Hematopoietic multipotent progenitor cell treated with erythropoietin and hydrocortisone succinate and interleukin-3 and kit ligand, for 8 days (in vitro differentiated cells): ENCODE data around the gene KRT17.
"Not testable (repeated sequence)": the region's sequence is repeated elsewhere in the genome, so short reads cannot be mapped to it uniquely, and the experiment has no call there.

Experiments
- DNase-seq: peaks from one replicate; pipeline ENCODE4 v3.0.0-alpha.2; 2015

The KRT17 gene

DNA sequence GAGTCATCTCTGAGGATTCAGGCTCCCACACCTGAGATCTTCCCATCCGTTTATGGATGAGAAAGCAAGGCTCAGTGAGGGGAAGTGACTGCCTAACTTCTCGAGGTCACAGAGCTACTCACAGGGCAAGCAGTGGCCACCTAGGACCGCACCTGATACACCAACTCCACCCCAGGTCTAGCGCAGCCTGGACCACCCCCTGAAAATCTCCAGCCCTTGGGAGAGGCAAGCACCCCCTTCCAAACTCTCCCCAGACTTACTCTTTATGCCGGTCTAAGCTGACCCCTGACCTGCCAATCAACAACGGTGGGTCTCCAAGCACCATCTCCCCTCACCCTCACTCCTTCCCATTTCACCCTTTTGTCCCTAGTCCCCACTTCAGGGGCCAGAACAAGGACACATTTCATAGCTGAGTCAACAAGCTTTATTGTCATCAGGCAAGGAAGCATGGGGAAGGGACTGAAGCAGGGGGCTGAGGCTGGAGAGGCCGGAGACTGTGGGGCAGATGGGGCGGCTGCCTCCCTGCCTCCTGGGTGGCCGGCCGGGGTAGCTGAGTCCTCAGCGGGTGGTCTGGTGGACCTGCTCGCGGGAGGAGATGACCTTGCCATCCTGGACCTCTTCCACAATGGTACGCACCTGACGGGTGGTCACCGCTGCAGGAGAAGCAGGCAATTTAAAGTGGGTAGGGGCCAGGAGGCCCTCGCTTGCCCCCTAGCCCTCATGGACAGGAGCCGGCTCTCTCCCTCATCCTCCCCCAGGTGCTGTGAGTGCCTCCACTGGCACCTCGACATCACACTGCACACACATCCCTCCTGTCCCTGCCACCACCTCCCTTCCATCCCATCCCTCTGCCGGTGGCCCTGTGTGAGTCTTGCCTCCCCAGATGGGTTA lies 5.1 kb downstream of the KRT17 start:
- DNase-seq = no peak

DNA sequence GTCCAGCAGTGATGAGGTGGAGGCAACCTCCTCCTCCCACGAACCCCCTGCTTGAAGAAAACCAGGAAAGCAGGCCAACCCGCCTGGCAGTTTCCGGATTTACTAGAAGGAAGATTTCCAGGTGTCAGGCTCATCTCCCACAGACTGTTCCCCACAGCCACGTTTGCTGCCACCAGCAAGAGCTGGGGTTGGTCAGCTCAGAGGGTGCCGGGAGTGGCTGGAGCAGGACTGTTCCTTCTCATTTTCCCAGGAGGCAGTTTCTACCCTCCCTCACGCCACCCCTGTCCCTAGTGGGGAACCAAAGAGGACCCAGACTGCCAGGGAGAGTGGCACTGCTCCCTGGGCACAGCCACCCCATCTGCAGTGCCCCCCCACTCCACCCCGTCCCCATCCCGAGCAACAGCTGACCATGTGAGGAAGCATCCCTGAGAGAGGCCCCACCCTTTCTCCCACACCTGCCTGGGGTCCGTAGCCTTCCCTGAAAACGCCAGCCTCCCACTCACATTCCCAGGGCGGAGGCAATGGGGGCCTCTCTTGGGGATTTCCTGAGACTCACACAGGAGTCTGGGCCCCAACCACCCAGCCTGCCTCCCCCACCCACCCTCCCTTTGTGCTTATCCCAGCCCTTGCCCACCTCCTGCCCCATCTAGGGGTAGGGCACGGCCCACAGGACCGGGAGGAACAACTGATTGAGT lies 5.9 kb downstream of the KRT17 start:
- no peak for DNase-seq

DNA sequence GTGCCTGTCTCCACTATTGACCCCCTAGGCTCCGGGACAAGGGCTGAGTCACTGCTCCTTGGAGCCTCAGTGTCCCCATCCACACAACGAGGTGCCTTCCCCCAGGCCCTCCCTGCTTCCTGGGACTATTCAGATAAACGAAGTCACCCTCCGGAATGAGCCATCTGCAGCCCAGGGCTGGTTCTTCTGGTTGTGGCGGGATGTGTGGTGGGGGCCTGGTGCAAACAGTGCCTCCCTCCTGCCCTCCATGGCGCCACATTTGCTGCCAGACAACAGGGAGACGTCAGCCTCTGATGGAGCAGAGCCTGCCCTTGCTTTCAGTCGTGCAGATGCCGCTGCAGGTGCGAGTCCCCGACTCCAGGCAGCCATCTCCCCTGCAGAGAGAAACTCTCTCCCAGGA lies 6.7 kb downstream of the KRT17 start:
- DNase-seq = no peak

DNA sequence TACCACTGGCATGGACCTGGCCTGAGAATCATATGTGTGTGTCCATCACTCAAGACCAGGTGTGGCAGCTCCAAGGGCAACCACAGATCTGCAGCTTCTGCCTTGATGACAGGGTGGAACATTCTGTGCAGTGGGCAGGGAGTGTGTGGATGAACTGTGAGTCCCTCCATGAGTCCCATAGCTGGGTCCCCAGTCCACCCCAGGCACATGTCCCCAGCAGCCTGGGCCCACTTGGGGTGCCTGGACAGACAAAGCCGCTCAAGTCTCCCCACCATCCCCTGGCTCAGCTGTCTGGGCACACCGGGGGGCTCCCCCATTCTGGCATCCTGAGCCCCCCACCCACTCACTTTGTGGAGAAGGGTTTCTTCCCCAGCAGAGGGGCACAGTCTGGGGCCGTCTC lies 7.2 kb downstream of the KRT17 start:
- no peak for DNase-seq

DNA sequence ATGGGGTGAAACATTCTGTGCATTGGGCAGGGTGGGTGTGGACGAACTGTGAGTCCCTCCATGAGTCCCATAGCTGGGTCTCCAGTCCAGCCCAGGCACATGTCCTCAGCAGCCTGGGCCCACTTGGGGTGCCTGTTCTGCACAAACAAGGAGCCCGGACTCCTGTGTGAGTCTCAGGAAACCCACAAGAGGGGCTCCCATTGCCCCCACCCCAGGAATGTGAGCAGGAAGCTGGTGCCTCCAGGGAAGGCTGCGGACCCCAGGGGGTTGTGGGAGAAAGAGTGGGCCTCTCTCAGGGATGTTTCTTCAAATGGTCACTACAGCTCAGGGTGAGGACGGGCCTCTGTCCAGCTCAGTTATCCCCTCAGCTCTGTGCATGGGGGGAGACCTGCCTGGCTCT lies 7.9 kb downstream of the KRT17 start:
- not testable (repeated sequence) for DNase-seq

DNA sequence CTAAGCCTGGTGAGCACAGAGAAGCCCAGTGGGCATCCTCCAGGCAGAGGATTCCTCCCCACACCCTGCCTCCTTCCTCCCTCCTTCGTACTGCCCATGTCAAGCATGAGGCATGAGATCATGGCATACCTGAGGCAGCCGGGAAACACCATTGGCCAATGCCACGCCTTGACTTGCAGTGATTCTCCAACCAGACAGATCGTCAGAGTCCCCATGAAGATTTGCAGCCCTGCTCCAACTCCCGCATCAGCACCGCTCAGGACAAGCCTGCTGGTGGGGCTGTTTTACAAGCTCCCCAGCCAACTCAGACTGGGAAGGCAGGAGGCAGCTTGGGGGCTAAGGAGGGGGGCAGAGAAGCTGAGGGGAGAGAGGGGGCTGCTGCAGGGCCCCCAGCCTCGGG lies 8.9 kb downstream of the KRT17 start:
- DNase-seq = no peak

DNA sequence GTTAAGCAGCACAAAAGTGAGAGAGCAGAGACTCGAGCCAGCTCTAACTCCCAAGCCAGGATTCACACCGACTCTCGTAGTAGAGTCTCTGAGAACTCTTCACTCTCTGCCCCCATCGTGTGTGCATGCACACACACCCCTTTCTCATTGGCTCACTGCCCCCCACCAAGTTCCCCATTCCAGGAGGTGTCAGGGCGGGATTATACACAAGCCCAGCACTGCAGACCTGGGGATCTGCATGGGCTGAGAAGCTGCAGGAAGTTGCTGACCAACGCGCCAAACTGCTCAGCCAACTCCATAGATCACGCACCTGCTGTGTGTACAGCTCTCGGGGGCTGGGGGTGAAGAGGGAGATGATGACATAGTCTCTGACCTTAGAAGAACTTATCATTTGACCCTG lies 9.6 kb downstream of the KRT17 start:
- not testable (repeated sequence) for DNase-seq

DNA sequence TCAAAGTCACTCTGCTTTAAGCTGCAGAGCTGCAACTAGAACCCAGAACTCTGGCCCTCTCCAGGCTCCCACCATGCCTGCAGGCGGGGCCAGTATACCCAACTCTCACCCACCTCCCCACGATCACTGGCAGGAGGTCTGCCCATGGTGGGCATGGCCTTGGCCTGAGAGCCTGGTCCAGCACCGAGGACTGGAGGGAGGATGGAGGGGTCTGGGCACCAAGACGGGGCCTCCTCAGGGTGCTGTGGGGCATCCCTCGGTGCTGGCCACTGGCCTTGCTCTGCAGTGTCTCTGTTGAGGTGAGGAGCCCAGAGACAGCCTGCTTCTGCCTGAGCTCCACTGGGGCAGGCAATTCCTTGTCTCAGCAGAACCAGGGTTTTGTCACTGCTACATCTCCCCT lies 10.3 kb downstream of the KRT17 start:
- no peak for DNase-seq

DNA sequence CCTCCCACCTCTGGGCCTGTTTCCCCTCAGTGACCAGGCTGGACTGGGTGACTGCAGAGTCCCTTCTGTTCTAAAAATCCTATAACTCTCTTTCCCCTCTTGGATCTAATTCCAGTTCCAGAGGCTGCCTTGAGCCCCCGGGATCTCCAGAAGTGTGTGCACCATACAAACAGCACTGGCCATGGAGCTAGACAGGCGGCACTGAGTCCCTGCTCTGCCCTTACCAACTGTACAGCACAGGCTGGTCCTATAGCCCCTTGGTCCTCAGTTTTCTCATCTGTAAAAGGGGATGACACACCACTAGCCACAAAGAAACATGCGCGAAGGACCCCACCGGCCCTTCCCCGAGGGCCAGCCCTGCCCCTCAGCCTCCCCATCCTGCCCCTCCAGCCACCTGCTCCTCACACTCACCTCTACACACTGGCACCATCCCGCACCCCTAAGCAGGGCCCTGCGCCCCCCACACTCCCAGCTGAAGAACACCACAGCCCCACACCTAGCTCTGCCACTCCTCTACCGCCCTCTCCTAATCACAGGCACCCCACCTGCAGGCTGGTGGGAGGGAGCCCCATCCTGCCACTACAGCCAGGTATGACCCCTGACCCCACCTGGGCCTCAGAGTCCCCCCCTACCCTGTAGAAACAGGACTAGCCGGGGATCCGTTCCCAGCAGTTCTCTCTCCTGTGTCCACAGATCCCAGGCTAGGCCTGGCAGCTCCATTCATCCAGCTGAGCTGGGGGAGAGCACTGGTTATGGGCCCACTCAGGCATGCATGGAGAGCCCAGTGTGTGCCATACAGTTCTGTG lies 10.9 kb downstream of the KRT17 start:
- no peak for DNase-seq

DNA sequence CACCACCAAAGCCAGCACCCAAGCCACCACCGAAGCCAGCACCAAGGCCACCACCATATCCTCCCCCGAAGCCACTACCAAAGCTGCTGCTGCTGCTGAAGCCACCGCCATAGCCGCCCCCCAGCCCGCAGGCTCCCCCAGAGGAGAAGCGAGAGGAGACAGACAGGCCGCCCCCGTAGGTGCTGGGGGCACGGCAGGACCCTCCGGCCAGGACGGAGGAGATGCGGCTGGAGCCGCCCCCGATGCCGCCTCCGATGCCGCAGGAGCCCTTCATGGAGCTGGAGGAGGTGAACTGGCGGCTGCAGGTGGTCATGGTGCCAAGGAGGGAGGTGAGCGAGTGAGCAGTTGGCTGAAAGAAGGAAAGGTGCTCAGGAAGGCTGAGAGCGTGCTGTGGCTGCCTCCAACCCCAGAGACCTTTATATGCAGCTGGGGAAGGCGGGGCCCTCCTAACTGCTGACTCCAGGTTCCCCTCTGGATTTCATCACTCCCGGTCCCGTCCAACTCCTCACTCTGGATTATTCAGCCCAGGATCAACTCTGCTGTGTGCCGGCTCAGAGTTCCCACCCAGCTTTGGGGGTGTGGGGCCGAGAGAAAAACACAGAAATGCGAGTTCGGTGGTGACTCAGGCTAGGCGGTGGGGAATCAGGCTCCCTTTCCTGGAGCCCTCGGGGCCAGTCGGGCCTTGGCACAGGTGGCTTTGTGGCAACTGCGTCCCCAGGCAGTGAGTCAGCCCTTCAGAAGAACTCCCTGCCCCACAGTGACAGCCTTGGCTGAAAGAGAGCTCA lies 11.8 kb downstream of the KRT17 start, which contains the start of gene KRT16:
Gene KRT16, minus strand, starts transcription at position 392 of the 785 bp plus-strand sequence. Its CDS starts 79 bp downstream, at position 313.
- DNase-seq = not testable (repeated sequence)

DNA sequence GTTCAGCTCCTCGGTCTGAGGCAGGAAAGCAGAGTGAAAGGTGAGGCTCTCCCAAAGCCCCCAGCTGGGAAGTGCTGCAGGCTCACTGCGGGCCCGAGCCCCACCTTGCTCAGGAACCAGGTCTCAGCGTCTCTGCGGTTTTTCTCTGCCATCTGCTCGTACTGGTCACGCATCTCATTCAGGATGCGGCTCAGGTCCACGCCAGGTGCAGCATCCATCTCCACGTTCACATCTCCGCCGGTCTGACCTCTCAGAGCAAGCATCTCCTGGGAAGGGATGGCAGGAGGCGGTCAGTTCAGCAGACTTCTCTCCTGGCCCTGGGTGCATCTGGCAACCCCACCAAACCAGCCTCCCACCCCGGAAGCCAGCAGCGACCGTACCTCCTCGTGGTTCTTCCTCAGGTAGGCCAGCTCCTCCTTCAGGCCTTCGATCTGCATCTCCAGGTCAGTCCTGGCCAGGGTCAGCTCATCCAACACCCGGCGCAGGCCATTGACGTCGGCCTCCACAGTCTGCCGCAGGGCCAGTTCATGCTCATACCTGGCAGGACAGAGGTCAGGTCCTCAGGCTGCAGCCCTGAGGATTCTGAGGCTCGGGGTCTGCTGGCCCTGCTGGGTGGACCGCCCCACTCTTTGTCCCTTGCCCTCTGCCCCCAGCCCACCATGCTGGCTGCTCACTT lies 13.3 kb downstream of the KRT17 start:
- DNase-seq = no peak

DNA sequence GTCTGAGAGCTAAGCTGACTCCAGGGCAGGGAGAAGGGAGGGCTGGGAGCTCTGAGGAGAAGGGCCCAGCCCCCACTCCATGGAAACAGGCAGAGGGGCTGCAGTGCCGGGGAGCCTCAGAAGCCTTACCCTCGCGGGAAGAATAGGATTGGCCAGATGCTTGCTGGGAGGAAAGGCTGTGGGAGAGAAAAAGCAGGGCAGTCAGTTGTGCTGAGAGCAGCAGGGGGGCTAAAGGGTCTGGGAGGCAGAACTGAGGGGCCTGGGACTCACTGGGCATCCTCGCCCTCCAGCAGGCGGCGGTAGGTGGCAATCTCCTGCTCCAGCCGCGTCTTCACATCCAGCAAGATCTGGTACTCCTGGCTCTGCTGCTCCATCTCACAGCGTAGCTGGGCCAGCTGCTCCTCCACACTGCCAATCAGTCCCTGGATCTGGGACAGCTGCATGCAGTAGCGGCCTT lies 14.3 kb downstream of the KRT17 start:
- not testable (repeated sequence) for DNase-seq

DNA sequence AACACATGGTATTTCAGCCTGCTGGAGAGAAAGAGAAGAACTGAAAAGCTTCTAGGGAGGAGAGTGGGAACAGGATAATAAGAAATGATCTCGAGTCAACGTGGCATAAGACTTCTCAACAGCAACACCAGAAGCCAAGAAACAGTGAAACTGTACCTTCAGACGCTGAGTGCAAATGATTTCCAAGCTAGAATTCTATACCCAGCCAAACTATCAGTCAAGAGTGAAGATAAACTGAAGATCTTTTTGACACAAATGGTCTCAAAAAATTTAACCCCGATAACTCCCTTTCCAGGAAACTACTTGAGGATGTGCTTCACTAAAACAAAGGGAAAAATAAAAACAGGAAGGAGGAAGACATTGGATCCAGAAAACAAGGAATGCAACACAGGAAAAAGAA lies 17.4 kb downstream of the KRT17 start:
- DNase-seq = not testable (repeated sequence)

DNA sequence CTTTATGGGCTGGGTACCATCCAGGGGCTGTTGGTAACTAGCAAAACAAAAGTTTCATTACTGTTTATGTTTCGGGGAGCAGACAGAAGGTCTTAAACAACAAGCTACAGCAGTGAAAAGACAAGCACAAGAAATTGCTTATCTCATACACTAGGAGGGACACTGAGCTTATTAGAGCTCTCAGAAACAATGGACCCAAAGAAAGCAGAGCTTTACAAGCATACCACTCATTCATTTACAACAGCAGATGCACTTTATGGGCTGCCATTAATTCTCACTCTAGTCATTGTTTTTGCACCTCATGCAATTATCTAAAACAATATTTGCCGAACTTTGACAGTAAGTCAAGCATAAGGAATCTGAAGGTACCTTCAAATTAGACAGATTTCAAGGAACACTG lies 21.9 kb downstream of the KRT17 start:
- no peak for DNase-seq

DNA sequence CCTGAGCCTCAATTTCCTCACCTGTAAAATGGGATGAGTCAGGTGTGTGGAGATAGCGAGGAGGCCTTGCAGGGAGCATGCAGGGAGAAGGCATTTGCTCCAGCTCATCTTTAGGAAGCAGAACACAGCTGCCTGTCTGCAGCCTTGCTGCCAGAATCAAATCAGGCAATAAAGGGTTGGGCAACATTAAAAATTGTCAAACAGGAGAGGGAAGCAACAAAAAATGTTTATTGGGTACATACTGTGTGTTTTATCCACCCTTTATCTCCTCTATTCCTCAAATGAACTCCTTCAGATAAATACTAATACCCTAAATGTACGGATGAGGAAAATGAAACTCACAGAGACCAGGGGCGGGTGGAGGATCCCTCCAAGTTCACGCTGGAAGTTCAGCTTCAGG lies 24.1 kb downstream of the KRT17 start:
- no peak for DNase-seq

DNA sequence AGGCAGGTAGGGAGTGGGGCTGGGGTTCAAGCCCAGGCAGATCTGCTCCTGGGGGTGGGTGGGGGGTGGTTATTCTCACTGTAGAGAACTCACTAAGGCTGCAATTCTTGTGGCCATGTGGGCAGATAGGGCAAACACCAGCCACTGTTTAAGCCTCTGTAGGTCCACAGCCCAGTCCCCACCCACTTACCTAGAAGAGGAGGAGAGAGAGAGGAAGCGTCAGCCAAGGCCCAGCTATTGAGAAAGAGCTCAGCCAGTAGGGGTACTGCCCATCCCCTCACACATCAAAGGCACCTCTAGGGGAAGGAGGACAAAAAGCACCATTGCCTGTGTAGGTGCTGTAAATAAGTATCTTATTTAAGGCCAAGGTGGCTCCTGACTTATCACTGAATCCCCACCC lies 24.7 kb downstream of the KRT17 start:
- no peak for DNase-seq

DNA sequence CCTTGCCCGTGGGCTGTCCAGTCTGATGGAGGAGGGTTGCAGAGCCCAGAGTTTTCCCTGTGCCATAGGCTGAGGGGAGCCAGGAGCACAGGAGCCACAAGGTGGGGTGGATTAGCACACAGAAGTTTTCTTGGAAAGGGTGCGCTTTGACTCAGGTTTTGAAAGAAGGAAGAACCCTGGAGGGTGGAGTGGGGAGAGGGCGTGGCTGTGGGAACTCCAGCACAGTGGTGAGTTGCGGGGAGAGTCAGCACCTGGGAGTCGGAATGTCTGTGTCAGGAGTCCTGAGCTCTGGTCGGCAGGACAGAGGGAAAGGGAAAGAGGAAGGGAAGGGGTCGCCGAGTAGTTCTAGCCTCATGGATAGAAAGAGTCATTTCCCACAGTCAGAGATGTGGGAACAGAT lies 28.8 kb downstream of the KRT17 start:
- DNase-seq = no peak

DNA sequence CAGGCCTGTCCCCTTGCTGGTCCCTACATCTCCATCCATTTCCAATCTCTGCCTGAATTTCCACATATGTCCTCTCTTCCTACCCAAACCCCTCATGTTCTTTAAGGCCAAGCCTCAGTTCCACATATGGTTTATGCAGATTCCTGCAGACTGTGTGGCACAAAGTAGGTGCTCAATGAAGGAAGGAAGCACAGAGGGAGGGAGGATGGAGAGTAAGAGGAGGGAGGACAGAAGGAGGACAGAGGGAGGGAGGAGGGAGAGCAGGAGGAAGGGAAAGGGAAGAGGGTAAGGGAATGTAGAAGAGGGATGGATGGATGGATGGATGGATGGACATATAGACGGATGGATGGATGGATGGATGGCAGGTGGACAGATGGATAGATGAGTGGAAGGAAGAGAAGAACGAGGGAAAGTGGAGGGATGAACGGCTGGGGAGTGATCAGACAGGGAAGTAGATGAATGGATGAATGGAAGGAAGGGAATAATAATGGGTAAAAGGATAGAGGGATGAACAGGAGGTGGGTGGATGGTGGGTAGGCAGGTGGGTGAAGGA lies 29.9 kb downstream of the KRT17 start:
- DNase-seq = no peak

DNA sequence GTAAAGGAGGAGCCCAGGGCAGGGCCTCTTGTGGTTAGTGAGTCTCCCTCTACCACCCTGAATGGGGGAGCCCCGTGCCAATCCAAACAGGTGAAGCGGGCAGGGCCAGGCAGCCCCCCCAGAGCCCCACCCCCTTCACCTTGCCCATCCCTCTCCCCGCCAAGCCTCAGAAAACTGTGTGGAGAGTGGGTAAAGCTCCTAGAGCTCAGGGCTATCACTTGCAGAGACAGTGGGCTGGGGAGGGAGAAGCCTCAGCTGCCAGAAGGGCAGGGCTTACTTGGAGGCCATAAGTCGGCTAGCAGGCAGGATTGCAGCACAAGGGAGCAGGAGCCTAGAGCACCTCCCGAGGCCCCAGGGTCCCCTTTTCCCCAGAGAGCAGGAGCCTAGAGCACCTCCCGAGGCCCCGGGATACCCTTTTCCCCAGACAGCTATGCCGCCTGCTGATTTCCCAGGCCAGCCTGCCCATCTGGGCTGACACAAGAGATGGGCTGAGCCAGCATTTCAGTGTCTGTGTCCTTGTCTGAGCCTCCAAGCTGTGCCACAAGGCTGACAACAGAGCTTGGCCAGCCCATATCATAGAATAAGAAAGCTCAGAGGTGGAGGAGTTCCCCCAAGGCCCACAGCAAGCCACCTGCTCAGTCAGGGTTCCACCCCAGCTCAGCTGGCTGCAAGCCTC lies 30.9 kb downstream of the KRT17 start:
- DNase-seq = no peak

DNA sequence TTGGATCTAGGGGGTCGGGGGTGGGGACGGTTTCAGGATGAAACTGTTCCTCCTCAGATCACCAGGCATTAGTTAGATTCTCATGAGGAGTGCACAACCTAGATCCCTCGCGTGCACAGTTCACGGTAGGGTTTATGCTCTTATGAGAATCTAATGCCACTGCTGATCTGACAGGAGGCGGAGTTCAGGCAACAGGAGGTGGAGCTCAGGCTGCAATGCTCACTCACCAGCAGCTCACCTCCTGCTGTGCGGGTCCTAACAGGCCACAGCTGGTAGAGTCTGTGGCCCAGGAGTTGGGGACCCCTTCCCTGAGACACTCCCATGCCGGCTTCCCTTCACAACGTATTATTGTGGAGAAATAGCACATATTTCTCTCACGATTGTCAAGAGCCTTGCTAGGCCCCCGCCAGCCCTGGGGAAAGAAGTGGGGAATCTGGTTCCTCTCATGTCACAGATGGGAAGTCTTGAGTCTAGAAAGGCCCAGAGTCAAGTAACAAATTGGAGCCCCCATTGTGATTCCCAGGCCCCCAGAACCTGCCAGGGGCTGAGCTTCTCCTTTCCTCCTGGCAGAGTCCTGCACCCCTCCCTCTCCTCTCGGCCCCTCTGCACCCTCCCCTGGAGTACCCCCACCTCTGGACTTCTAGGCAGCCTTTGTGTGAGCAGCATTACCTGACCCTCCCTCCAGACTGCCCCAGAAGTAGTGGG lies 31.6 kb downstream of the KRT17 start:
- DNase-seq = no peak
